ENCODE results near the gene SNF8.
"Not testable (repeated sequence)": the region's sequence is repeated elsewhere in the genome, so short reads cannot be mapped to it uniquely, and the experiment has no call there.

Gene SNF8

GRCh38 chr17:48961516-48962233 lies 17.0 kb upstream of the SNF8 start:
- TF ChIP-seq CTCF (IDR thresholded peaks at IDR 0.05; ENCODE audit: low read length, missing control alignments), result no peak
- DNase-seq (ENCODE audit: low read depth), result peak; percentile 52
- no peak overlapping the region for H3K4me3 ChIP-seq (replicated peaks; ENCODE audit: low read depth, low read length)

GRCh38 chr17:48960834-48961515 lies 16.3 kb upstream of the SNF8 start:
- no peak overlapping the region for H3K4me3 ChIP-seq (replicated peaks; ENCODE audit: low read depth, low read length)
- no peak for DNase-seq (ENCODE audit: low read depth)
- no peak for TF ChIP-seq CTCF (IDR thresholded peaks at IDR 0.05; ENCODE audit: low read length, missing control alignments)

- TF ChIP-seq CTCF (IDR thresholded peaks at IDR 0.05; ENCODE audit: low read length, missing control alignments), result peak; percentile 84
- peak; percentile 77 for DNase-seq (ENCODE audit: low read depth)
- no peak overlapping the region for H3K4me3 ChIP-seq (replicated peaks; ENCODE audit: low read depth, low read length)
These were observed 9.7 kb upstream of the SNF8 start for GRCh38 chr17:48954300-48954755.

- no peak for DNase-seq (ENCODE audit: low read depth)
- H3K4me3 ChIP-seq (replicated peaks; ENCODE audit: low read depth, low read length), result no peak overlapping the region
- TF ChIP-seq CTCF (IDR thresholded peaks at IDR 0.05; ENCODE audit: low read length, missing control alignments), result no peak
These were observed 8.3 kb upstream of the SNF8 start for GRCh38 chr17:48952904-48953303.

GRCh38 chr17:48951572-48951971 lies 6.9 kb upstream of the SNF8 start:
- no peak for DNase-seq (ENCODE audit: low read depth)
- no peak overlapping the region for H3K4me3 ChIP-seq (replicated peaks; ENCODE audit: low read depth, low read length)
- TF ChIP-seq CTCF (IDR thresholded peaks at IDR 0.05; ENCODE audit: low read length, missing control alignments), result no peak

GRCh38 chr17:48945261-48945651 lies 614 bp upstream of the SNF8 start:
- not testable (repeated sequence) for DNase-seq (ENCODE audit: low read depth)
- peak overlapping the region; percentile 94 for H3K4me3 ChIP-seq (replicated peaks; ENCODE audit: low read depth, low read length)

- DNase-seq (ENCODE audit: low read depth), result no peak
- no peak for TF ChIP-seq CTCF (IDR thresholded peaks at IDR 0.05; ENCODE audit: low read length, missing control alignments)
- H3K4me3 ChIP-seq (replicated peaks; ENCODE audit: low read depth, low read length), result no peak overlapping the region
These were observed 11.6 kb downstream of the SNF8 start for GRCh38 chr17:48933035-48933434.

Data from fibroblast of pulmonary artery (primary cell).